Karpas-422 (cell line): ENCODE measurements around the gene FEZF2. TPM values are rescaled to one million over a fixed set of nuclear protein-coding genes. Genes with fewer than 3 reads are reported as not detected.

Source experiments
- DNase-seq: peaks from one replicate; pipeline ENCODE4 v3.0.0-alpha.2; 2015
- H2AFZ ChIP-seq: fragments of 200-600 bp; sonication (generic); 2 replicates; pipeline ENCODE4 v1.6.1; 2014; ENCODE audit warnings: antibody characterized with exemption, low read length, mixed read lengths
- H3K27ac ChIP-seq: fragments of 200-600 bp; sonication (generic); 2 replicates; pipeline ENCODE4 v1.5.1; 2014; ENCODE audit warnings: mild to moderate bottlenecking, low read length, moderate library complexity
- H3K27me3 ChIP-seq: fragments of 200-600 bp; sonication (generic); 2 replicates; pipeline ENCODE4 v1.6.1; 2014; ENCODE audit warnings: low read length, mixed read lengths
- H3K36me3 ChIP-seq: fragments of 200-600 bp; sonication (generic); 2 replicates; pipeline ENCODE4 v1.6.1; 2014; ENCODE audit warnings: low read length, mixed read lengths; ENCODE audit not compliant: insufficient read depth
- H3K4me1 ChIP-seq: fragments of 200-600 bp; sonication (generic); 2 replicates; pipeline ENCODE4 v1.6.1; 2014; ENCODE audit warnings: mild to moderate bottlenecking, low read length, mixed read lengths
- H3K4me2 ChIP-seq: fragments of 200-600 bp; sonication (generic); 2 replicates; pipeline ENCODE4 v1.6.1; 2014; ENCODE audit warnings: low read length, low read depth, mild to moderate bottlenecking; ENCODE audit not compliant: poor library complexity, severe bottlenecking
- H3K4me3 ChIP-seq: fragments of 200-600 bp; sonication (generic); 2 replicates; pipeline ENCODE4 v1.5.1; 2014; ENCODE audit warnings: mild to moderate bottlenecking, antibody characterized with exemption, low read length, mixed read lengths
- H3K79me2 ChIP-seq: fragments of 200-600 bp; sonication (generic); 2 replicates; pipeline ENCODE4 v1.6.1; 2014; ENCODE audit warnings: mild to moderate bottlenecking, low read length, mixed read lengths
- H3K9ac ChIP-seq: fragments of 200-600 bp; sonication (generic); 2 replicates; pipeline ENCODE4 v1.6.0; 2014; ENCODE audit warnings: low read length
- H3K9me2 ChIP-seq: fragments of 200-600 bp; sonication (generic), shearing (Covaris generic); replicated peaks from 2 replicates; pipeline ENCODE4 v1.6.0; 2014; ENCODE audit warnings: mild to moderate bottlenecking, low read length, moderate library complexity; ENCODE audit not compliant: insufficient read depth
- H3K9me3 ChIP-seq: fragments of 300-700, 200-600 bp; sonication (generic); 2 replicates; pipeline ENCODE4 v1.6.1; 2014; ENCODE audit warnings: low read length, mixed read lengths
- H4K20me1 ChIP-seq: fragments of 200-600 bp; sonication (generic); 2 replicates; pipeline ENCODE4 v1.6.1; 2014; ENCODE audit warnings: mild to moderate bottlenecking, antibody characterized with exemption, low read length, low read depth; ENCODE audit not compliant: insufficient read depth
- total RNA-seq: library from RNA; depleted of rRNA; stranded (reverse); fragments of >200 nt; shearing (Covaris generic); gene quantifications from 2 replicates; pipeline ENCODE4 v1.2.3, GENCODE V29; 2014; ENCODE audit warnings: low replicate concordance

The FEZF2 gene
- total RNA-seq, 1 experiment from 2014 or later, result not detected

GRCh38 chr3:62332017-62332416 lies 41.3 kb downstream of the FEZF2 start:
- DNase-seq, result no peak
- Histone ChIP-seq H3K27ac (no peak overlapping the region), H3K9me2 (no peaks in the 10 kb centered on the region), H3K4me1 (no peaks in the 10 kb centered on the region), H3K4me3 (no peak overlapping the region), H3K27me3 (no peaks in the 10 kb centered on the region), H2AFZ (no peak overlapping the region), H3K79me2 (no peaks in the 10 kb centered on the region), H3K4me2 (no peak overlapping the region), H3K9me3 (no peaks in the 10 kb centered on the region), H3K36me3 (no peaks in the 10 kb centered on the region), H4K20me1 (no peaks in the 10 kb centered on the region), H3K9ac (no peak overlapping the region)

GRCh38 chr3:62329971-62330370 lies 43.4 kb downstream of the FEZF2 start:
- Histone ChIP-seq H3K9me3 (no peaks in the 10 kb centered on the region), H3K79me2 (no peaks in the 10 kb centered on the region), H3K27me3 (no peaks in the 10 kb centered on the region), H3K4me1 (no peaks in the 10 kb centered on the region), H4K20me1 (no peaks in the 10 kb centered on the region), H3K9ac (no peak overlapping the region), H3K9me2 (no peaks in the 10 kb centered on the region), H3K27ac (no peak overlapping the region), H3K4me3 (no peak overlapping the region), H3K4me2 (no peak overlapping the region), H3K36me3 (no peaks in the 10 kb centered on the region), H2AFZ (no peak overlapping the region)
- DNase-seq, result no peak

GRCh38 chr3:62325896-62326295 lies 47.5 kb downstream of the FEZF2 start:
- Histone ChIP-seq H3K27ac (no peak overlapping the region), H3K4me3 (no peak overlapping the region), H3K9ac (no peak overlapping the region), H2AFZ (no peak overlapping the region), H3K9me3 (no peaks in the 10 kb centered on the region), H4K20me1 (no peaks in the 10 kb centered on the region), H3K4me2 (no peak overlapping the region), H3K36me3 (no peaks in the 10 kb centered on the region), H3K79me2 (no peaks in the 10 kb centered on the region), H3K9me2 (no peaks in the 10 kb centered on the region), H3K4me1 (no peaks in the 10 kb centered on the region), H3K27me3 (no peaks in the 10 kb centered on the region)
- no peak for DNase-seq

- no peak overlapping the region for H3K27ac ChIP-seq
- H3K9me2 ChIP-seq, result no peaks in the 10 kb centered on the region
- H3K4me3 ChIP-seq, result no peak overlapping the region
- no peak for DNase-seq
- no peak overlapping the region for H3K4me2 ChIP-seq
- no peaks in the 10 kb centered on the region for H3K27me3 ChIP-seq
- no peaks in the 10 kb centered on the region for H3K36me3 ChIP-seq
- H3K79me2 ChIP-seq, result no peaks in the 10 kb centered on the region
- H2AFZ ChIP-seq, result no peak overlapping the region
- H3K9me3 ChIP-seq, result no peaks in the 10 kb centered on the region
- H4K20me1 ChIP-seq, result no peaks in the 10 kb centered on the region
- H3K9ac ChIP-seq, result no peak overlapping the region
- H3K4me1 ChIP-seq, result no peaks in the 10 kb centered on the region
Measured at GRCh38 chr3:62323241-62323640, 50.1 kb downstream of the FEZF2 start.
